ENCODE data around the gene ZNF142. TPM values are rescaled to one million over a fixed set of nuclear protein-coding genes. Genes with fewer than 3 reads are reported as not detected.

The ZNF142 gene
- total and polyA plus RNA-seq, 9 of the 15 experiments (the other 6 are each of a cell fraction or from before 2014, with no cell fraction given), result 0.50 to 26.1 (median 4.5) TPM

DNA sequence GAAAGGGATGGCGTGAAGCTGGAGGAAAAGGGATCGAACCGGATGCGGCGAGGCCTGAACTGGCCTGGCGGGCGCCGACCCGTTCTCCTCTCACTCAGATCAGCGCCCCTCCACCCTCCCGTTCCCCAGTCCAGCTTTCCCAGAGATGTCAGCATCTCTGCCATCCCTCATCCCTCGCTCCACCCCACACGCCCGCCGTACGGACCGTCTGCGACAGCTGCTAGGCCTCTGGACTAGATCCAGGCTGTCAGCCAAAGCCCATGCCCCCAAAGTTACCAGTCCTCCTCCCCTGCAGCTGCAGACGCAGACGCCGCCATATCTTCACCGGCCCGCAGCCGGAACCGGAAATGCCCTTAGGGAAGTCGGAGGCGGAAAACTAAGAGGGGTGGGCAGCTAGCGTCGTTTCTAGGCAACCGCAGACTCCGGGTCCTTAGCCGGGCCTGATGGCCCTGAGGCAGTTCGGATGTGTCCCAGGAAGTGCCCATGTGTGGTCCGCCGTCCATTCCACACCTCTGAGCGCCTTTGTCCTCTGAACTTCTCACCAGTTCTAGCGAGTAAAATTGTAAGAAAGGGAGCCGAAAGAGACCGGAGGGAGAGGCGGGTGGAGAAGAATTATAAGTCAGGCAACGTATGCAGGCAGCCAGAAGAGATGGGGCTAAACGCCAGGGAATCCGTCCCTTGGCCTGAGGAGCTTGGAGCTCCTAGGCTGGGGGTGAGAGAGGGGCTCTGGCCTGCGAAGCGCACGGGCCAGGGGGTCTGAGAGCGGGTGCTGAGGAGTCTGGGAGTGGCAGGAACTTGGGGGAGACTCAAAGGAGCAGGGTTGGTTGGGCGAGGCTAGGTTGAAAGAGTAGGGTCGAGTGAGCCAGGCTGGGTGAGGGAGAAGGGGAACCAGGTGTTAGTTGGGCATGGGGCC, 12.5 kb upstream of the ZNF142 start, which contains the start of the genes RNF25 and STK36 (continued):
- TF ChIP-seq, protein P1, sequence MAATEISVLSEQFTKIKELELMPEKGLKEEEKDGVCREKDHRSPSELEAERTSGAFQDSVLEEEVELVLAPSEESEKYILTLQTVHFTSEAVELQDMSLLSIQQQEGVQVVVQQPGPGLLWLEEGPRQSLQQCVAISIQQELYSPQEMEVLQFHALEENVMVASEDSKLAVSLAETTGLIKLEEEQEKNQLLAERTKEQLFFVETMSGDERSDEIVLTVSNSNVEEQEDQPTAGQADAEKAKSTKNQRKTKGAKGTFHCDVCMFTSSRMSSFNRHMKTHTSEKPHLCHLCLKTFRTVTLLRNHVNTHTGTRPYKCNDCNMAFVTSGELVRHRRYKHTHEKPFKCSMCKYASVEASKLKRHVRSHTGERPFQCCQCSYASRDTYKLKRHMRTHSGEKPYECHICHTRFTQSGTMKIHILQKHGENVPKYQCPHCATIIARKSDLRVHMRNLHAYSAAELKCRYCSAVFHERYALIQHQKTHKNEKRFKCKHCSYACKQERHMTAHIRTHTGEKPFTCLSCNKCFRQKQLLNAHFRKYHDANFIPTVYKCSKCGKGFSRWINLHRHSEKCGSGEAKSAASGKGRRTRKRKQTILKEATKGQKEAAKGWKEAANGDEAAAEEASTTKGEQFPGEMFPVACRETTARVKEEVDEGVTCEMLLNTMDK (IDR thresholded peaks at IDR 0.05; ENCODE audit: borderline replicate concordance, insufficient read depth, low read depth, low read length, poor library complexity, severe bottlenecking), result peak; percentile 17
- TF ChIP-seq CREM (IDR thresholded peaks at IDR 0.05; ENCODE audit: low read depth) (no peak), HDAC3 (IDR thresholded peaks at IDR 0.05; ENCODE audit: borderline replicate concordance, partially characterized antibody) (no peak), SIN3A (IDR thresholded peaks at IDR 0.05; ENCODE audit: borderline replicate concordance in 2 of 2, control insufficient read depth in 1 of 2, low read depth in 2 of 2, low read length in 2 of 2) (peak; percentile 66; a peak in 1 of 4 replicates), SAP30 (IDR thresholded peaks at IDR 0.05; ENCODE audit: borderline replicate concordance, insufficient read depth, low read depth, low read length, poor library complexity, severe bottlenecking) (no peak), MED1 (CRISPR knock-in tag; IDR thresholded peaks at IDR 0.05; ENCODE audit: borderline replicate concordance) (no peak), ZNF79 (CRISPR knock-in tag; IDR thresholded peaks at IDR 0.05; ENCODE audit: low read depth) (no peak), TGIF2 (CRISPR knock-in tag; IDR thresholded peaks at IDR 0.05) (no peak), PYGO2 (tag; IDR thresholded peaks at IDR 0.05) (no peak), NCOA1 (IDR thresholded peaks at IDR 0.05; ENCODE audit: low read depth) (no peak), GATAD2B (IDR thresholded peaks at IDR 0.05; ENCODE audit: borderline replicate concordance) (no peak), SIX5 (IDR thresholded peaks at IDR 0.05; ENCODE audit: borderline replicate concordance in 1 of 2, insufficient read depth in 1 of 2, low read depth in 1 of 2, low read length in 2 of 2) (no peak), TBP (optimal IDR thresholded peaks at IDR 0.05; ENCODE audit: low read depth, low read length) (peak; percentile 49), NCOR1 (IDR thresholded peaks at IDR 0.05) (no peak)
- TF ChIP-seq, protein P2, sequence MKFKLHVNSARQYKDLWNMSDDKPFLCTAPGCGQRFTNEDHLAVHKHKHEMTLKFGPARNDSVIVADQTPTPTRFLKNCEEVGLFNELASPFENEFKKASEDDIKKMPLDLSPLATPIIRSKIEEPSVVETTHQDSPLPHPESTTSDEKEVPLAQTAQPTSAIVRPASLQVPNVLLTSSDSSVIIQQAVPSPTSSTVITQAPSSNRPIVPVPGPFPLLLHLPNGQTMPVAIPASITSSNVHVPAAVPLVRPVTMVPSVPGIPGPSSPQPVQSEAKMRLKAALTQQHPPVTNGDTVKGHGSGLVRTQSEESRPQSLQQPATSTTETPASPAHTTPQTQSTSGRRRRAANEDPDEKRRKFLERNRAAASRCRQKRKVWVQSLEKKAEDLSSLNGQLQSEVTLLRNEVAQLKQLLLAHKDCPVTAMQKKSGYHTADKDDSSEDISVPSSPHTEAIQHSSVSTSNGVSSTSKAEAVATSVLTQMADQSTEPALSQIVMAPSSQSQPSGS (CRISPR knock-in tag; IDR thresholded peaks at IDR 0.05), result no peak

Data from K562 (cell line).